ENCODE data around the gene PLOD3. TPM values are rescaled to one million over a fixed set of nuclear protein-coding genes. Genes with fewer than 3 reads are reported as not detected.

Gene PLOD3
- total RNA-seq, 1 experiment from 2014 or later, result 134 TPM

DNA sequence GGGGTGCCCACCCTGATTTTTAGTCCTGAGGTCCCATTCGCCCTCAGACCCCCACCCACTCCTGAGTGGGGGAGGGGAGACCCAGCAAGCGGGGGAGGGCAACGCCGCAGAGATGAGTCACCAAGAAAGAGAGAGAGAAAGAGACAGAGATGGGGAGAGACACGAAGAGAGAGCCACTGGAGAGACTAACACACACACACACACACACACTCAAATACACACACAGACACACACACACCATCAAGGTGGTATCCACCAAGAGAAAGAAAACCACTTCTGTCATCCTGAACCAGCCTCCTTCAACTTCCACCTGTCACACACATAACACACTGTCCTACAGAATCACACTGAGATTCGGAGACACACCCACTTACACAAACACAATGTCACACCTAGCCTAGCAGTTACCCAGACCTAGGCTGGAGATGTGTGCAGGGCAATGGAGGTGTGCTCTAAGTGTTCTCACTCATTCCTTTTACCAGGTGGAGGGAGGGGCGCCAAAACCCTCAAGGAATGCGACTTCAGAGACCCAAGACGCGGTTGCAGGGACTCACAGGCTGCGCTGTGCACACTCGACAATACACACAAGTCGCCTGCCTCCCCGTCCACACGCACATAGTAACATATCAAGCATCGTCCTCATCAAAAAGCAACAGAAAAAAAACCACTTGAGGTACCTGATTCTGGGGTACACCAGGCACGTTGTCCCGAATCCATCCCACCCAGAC is 48.1 kb downstream of the PLOD3 start:
- CTCF ChIA-PET, result interaction anchor here (0.6 to 2.8 kb wide), 10 partner anchors 13 to 271 kb away, joined by 3 to 31 read pairs (median 6); no protein-coding TSS in a partner anchor
- intact Hi-C loops (cut with micrococcal nuclease), result loop anchor here (2.0 kb wide), 1 partner anchor 24 kb away; no protein-coding TSS in a partner anchor

DNA sequence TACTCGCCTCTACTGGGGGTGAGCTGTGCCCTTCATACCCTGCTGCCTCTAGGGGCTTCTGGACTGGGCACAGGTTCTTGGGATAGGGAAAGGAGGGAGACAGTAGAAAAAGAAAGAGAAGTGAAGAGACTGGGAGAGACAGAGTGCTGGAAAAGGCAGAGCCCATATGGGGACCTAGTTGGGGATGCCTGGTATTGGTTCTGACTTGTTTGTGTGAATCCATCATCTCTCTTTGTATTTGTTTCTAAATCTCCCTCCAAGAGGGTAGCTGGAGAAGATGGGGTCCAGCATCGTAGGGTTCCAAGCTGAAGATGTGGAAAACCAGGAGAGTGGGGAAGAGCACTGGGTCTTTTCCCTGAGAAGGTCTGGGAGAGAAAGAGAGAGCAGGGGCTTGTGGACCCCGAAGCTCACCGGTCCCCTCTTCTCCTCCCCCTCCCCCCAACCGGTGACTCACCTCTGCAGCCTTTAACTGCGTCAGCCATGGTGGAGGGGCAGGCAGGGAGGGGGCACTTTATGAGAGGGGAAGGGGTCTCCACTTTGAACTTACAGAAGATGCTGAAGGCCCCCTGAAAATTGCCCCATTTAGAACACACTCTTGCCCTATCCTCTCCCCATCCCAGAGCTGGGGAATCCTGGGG is 48.9 kb downstream of the PLOD3 start:
- H3K9me3 Mint-ChIP-seq (ENCODE audit: unreplicated experiment), result no peaks in the 10 kb centered on the region
- no TSS peak for BruUV-seq (replicated peaks)
- no peak for DNase-seq (ENCODE audit: unreplicated experiment)
- H3K27me3 Mint-ChIP-seq (ENCODE audit: insufficient read depth, unreplicated experiment), result peaks cover 84% of the 10 kb centered on the region
- H3K4me3 Mint-ChIP-seq (ENCODE audit: unreplicated experiment), result peak overlapping the region; percentile 29
- intact Hi-C loops (cut with micrococcal nuclease), result loop anchor here (2.0 kb wide), 1 partner anchor 24 kb away; no protein-coding TSS in a partner anchor
- ChIA-PET POLR2A (interaction anchor here (0.5 kb wide), 2 partner anchors 48 to 305 kb away, joined by 3 to 4 read pairs; no protein-coding TSS in a partner anchor), CTCF (interaction anchor here (0.6 to 1.8 kb wide), 12 partner anchors 10 to 318 kb away, joined by 3 to 13 read pairs (median 3); partner anchors contain the start of gene FIS1)
- H3K27ac Mint-ChIP-seq (ENCODE audit: low read depth, unreplicated experiment), result no peak overlapping the region
- TF ChIP-seq, protein P1, sequence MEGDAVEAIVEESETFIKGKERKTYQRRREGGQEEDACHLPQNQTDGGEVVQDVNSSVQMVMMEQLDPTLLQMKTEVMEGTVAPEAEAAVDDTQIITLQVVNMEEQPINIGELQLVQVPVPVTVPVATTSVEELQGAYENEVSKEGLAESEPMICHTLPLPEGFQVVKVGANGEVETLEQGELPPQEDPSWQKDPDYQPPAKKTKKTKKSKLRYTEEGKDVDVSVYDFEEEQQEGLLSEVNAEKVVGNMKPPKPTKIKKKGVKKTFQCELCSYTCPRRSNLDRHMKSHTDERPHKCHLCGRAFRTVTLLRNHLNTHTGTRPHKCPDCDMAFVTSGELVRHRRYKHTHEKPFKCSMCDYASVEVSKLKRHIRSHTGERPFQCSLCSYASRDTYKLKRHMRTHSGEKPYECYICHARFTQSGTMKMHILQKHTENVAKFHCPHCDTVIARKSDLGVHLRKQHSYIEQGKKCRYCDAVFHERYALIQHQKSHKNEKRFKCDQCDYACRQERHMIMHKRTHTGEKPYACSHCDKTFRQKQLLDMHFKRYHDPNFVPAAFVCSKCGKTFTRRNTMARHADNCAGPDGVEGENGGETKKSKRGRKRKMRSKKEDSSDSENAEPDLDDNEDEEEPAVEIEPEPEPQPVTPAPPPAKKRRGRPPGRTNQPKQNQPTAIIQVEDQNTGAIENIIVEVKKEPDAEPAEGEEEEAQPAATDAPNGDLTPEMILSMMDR (IDR thresholded peaks at IDR 0.05; ENCODE audit: unreplicated experiment), result no peak
- peaks cover 50% of the 10 kb centered on the region for H3K4me1 Mint-ChIP-seq (ENCODE audit: insufficient read depth, unreplicated experiment)
- peaks cover 4% of the 10 kb centered on the region for H3K36me3 Mint-ChIP-seq (ENCODE audit: insufficient read depth, unreplicated experiment)

More for the DNA sequence above, 48.1 kb downstream of the PLOD3 start:
- no peak overlapping the region for H3K27ac Mint-ChIP-seq (ENCODE audit: low read depth, unreplicated experiment)
- H3K4me3 Mint-ChIP-seq (ENCODE audit: unreplicated experiment), result peak overlapping the region; percentile 29
- H3K27me3 Mint-ChIP-seq (ENCODE audit: insufficient read depth, unreplicated experiment), result peaks cover 91% of the 10 kb centered on the region
- H3K9me3 Mint-ChIP-seq (ENCODE audit: unreplicated experiment), result no peaks in the 10 kb centered on the region
- POLR2A ChIA-PET, result interaction anchor here (0.5 to 1.6 kb wide), 2 partner anchors 25 to 47 kb away, joined by 4 to 6 read pairs; no protein-coding TSS in a partner anchor
- no peak for DNase-seq (ENCODE audit: unreplicated experiment)
- H3K4me1 Mint-ChIP-seq (ENCODE audit: insufficient read depth, unreplicated experiment), result peaks cover 50% of the 10 kb centered on the region
- TF ChIP-seq, protein P1 (IDR thresholded peaks at IDR 0.05; ENCODE audit: unreplicated experiment), result no peak
- H3K36me3 Mint-ChIP-seq (ENCODE audit: insufficient read depth, unreplicated experiment), result peaks cover 4% of the 10 kb centered on the region
- no TSS peak for BruUV-seq (replicated peaks)

DNA sequence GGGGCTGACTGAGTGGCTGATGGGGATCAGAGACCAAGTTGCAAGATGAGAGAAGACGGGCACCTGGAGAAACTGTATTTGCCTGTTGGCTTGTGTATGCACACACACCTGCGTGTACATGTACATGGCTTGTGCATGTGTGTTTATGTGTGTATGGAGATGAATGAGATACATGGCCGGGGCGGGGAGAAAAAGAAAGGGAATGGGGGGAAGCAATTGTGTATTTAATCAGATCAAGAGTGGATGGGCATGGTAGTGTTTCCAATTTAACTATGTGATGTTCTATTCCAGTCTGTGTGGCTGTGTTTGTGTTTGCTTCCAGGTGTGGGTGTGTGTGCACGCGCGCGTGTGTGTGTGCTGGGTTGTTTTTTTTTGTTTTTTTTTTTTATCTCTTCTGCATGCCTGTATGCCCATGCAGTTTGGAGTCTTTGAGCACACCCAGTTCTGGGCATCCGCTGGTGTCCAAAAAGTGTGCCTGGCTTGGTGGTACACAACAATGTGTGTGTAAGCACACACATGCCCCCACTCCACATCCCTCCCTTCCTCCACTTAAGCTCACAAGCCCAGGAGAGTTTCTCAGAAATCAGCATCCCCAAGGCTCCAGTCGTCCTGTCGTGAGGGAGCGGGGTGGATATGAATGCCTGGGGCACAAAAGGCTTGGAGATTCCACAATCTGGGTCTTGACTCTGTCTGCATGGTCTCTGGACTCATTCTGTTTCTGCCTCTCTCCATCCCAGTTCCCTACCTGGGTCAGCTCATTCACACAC is 49.6 kb downstream of the PLOD3 start:
- no TSS peak for BruUV-seq (replicated peaks)
- Mint-ChIP-seq H3K27ac (ENCODE audit: low read depth, unreplicated experiment) (no peak overlapping the region), H3K9me3 (ENCODE audit: unreplicated experiment) (no peaks in the 10 kb centered on the region), H3K4me3 (ENCODE audit: unreplicated experiment) (no peak overlapping the region), H3K4me1 (ENCODE audit: insufficient read depth, unreplicated experiment) (peaks cover 50% of the 10 kb centered on the region), H3K27me3 (ENCODE audit: insufficient read depth, unreplicated experiment) (peaks cover 77% of the 10 kb centered on the region), H3K36me3 (ENCODE audit: insufficient read depth, unreplicated experiment) (peaks cover 4% of the 10 kb centered on the region)
- TF ChIP-seq, protein P1 (IDR thresholded peaks at IDR 0.05; ENCODE audit: unreplicated experiment), result no peak
- ChIA-PET POLR2A (interaction anchor here (0.5 kb wide), 1 partner anchor 304 kb away, joined by 3 read pairs; no protein-coding TSS in a partner anchor), CTCF (interaction anchor here (0.6 to 1.8 kb wide), 11 partner anchors 9 to 319 kb away, joined by 3 to 13 read pairs (median 3); partner anchors contain the start of gene FIS1)
- intact Hi-C loops (cut with micrococcal nuclease), result loop anchor here (2.0 kb wide), 1 partner anchor 23 kb away; no protein-coding TSS in a partner anchor
- DNase-seq (ENCODE audit: unreplicated experiment), result no peak
